Pancreas (tissue), 10 donors: ENCODE results near the gene ACSM2A. TPM values are rescaled to one million over a fixed set of nuclear protein-coding genes. Genes with fewer than 3 reads are reported as not detected.
A peak's percentile ranks its signal among the peaks of the same experiment; 100 is the strongest.
"Not testable (repeated sequence)": the region's sequence is repeated elsewhere in the genome, so short reads cannot be mapped to it uniquely, and the experiment has no call there.

Source experiments
- ATAC-seq, 4 donors: fragments of 200-7000 bp; cut with Tn5 transposase; one replicate each; pipeline versions ENCODE4 v1.8.0 to v1.9.1; 2020; ENCODE audit warnings: mild to moderate bottlenecking in 4 of 4, moderate library complexity in 4 of 4
- DNase-seq, 6 donors: peaks; one replicate each; pipeline ENCODE4 v3.0.0-alpha.2; 2020
- FAIRE-seq: peaks from 2 replicates; lab custom pipeline; 2012; peaks lifted over from hg19 to GRCh38; lab: Jason Lieb, UNC
- H3K27ac ChIP-seq, 4 donors: fragments of 200-600 bp; sonication (generic); 1 replicate in 3 of 4; 2 replicates in 1 of 4; pipeline versions ENCODE4 v1.5.0 to v1.8.0; 2020
- H3K27me3 ChIP-seq, 4 donors: fragments of 200-600 bp; one replicate each; pipeline ENCODE4 v1.8.0; 2021
- H3K36me3 ChIP-seq, 3 donors: fragments of 200-600 bp; sonication (generic) in 1 of 3; one replicate each; pipeline versions ENCODE4 v1.5.0 to v1.8.0; 2020 to 2021
- H3K4me1 ChIP-seq, 3 donors: fragments of 200-600 bp; one replicate each; pipeline ENCODE4 v1.8.0; 2021
- H3K4me3 ChIP-seq, 4 donors: fragments of 200-600 bp; sonication (generic) in 2 of 4; one replicate each; pipeline versions ENCODE4 v1.5.0 to v1.8.0; 2020 to 2021
- H3K9me3 ChIP-seq, 4 donors: fragments of 200-600 bp; one replicate each; pipeline ENCODE4 v1.8.0; 2021
- WGBS, 2 donors: extraction: QIAGEN DNeasy Blood & Tissue Kit; methylation state at CpG; one replicate each; pipeline ENCODE4 v1.1.7; 2013; 5-methylcytosine and 5-hydroxymethylcytosine counted together
- intact Hi-C, 3 donors: fragments of 100-400 bp; cut with DNase I; formaldehyde crosslinking; loops; one replicate each; pipeline versions ENCODE4 v1.11.1 to v1.14.2; 2022
- polyA plus RNA-seq, 2 donors: library from polyadenylated mRNA; stranded (reverse); fragments of 200-250 nt; gene quantifications; one replicate each; pipeline ENCODE4 v1.2.3, GENCODE V29; 2013
- total RNA-seq, 6 donors: library from RNA; stranded (reverse); fragmentation: NEBNext Ultra II Directional in 4 of 6; extraction: Animal tissue kit (Norgen Biotek cat#: 25700) in 4 of 6; gene quantifications; one replicate each; pipeline versions ENCODE4 v1.2.1 to v1.2.4, GENCODE V29; 2021 to 2023
- TF ChIP-seq, protein P1 (sequence below), 4 donors: fragments of 200-600 bp; sonication (generic) in 3 of 4; IDR thresholded peaks; one replicate each; pipeline versions ENCODE4 v1.5.0 to v1.8.0; 2021; ENCODE audit warnings: antibody characterized with exemption in 4 of 4
- donor health status: healthy with polysubstance abuse.
- donor health status: DM: no; HTN: no; CAD: no; lungs with moderate emphysema.
- donor health status: DM: no; HTN: no; CAD: no.
- donor health status: control.
- donor health status: control.
- donor health status: Bipolar disorder and iron deficiency.
- donor health status: DM: yes; HTN: yes; CAD: no.
- donor health status: DM: no; HTN: no; CAD: no.
- donor health status: DM: no; HTN: no; CAD: no.
- donor health status: DM: yes; HTN: yes; CAD: no.

The ACSM2A gene
- total and polyA plus RNA-seq, 8 donors, result 0.28 to 0.56 TPM; not detected in 6

DNA sequence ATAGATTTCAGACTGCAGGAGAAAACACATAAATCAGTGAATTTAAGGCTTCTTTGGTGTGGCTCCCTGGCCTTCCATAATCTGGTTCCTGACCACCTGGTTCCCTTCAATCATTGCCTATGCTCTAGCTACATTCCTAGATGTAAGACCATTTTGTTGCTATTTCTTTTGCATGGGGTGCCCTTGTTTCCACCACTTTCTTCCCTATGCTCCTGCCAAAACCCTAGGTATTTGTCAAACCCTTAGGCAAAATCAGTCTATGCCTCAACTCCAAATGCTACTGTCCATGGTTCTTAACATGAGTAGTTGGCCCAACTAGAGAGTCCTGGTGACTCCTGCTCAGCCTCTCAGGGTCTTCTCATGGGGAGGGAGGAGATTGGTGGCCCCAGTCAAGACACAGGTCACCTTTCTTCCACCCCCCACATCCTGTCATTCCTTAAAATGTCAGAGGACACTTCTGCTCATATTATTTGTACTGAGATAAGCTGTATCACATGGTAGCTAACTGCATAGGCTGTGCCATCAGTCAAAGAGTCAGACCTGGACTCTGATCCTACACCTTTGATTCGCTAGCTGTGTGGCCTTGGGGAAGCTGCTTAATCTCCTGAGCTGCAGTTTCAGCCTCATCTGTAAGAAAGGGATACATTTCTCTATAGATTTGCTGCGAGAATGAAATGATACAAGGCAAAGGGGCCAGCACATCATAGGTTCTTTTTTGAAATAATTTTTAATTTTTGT lies 27.0 kb upstream of the ACSM2A start:
- no peak for ATAC-seq
- H3K27me3 ChIP-seq, result no peaks in the 10 kb centered on the region
- intact Hi-C loops, result no loop called here
- no peak overlapping the region for H3K27ac ChIP-seq
- no peak for FAIRE-seq
- TF ChIP-seq, protein P1, sequence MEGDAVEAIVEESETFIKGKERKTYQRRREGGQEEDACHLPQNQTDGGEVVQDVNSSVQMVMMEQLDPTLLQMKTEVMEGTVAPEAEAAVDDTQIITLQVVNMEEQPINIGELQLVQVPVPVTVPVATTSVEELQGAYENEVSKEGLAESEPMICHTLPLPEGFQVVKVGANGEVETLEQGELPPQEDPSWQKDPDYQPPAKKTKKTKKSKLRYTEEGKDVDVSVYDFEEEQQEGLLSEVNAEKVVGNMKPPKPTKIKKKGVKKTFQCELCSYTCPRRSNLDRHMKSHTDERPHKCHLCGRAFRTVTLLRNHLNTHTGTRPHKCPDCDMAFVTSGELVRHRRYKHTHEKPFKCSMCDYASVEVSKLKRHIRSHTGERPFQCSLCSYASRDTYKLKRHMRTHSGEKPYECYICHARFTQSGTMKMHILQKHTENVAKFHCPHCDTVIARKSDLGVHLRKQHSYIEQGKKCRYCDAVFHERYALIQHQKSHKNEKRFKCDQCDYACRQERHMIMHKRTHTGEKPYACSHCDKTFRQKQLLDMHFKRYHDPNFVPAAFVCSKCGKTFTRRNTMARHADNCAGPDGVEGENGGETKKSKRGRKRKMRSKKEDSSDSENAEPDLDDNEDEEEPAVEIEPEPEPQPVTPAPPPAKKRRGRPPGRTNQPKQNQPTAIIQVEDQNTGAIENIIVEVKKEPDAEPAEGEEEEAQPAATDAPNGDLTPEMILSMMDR (IDR thresholded peaks at IDR 0.05), result no peak
- no peaks in the 10 kb centered on the region for H3K4me1 ChIP-seq
- no peaks in the 10 kb centered on the region for H3K9me3 ChIP-seq
- H3K36me3 ChIP-seq, result no peaks in the 10 kb centered on the region
- no peak for DNase-seq
- WGBS, 2 donors, result 48 to 57% methylated on average over 2 of the region's 2 CpGs
- no peak overlapping the region for H3K4me3 ChIP-seq

DNA sequence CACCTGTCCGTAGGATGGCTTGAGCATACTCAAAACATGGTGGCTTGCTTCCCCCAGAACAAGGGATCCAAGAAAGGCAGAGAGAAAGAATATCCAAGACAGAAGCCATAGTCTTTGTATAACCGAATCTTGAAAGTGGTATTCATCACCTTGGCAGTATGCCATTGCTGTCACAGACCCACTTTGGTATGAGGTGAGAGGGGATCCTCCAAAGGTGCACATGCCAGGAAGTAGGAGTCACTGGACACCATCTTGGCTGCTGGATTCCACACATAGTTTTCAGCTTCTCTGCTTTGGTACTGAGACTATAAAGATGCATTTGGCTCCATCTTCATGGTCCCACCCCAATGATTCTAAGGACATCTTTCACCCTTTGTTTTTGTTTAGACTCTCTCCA lies 23.9 kb upstream of the ACSM2A start:
- H3K36me3 ChIP-seq, H3K4me3 ChIP-seq, H3K27ac ChIP-seq, H3K27me3 ChIP-seq, FAIRE-seq, H3K4me1 ChIP-seq, DNase-seq, H3K9me3 ChIP-seq, ATAC-seq, intact Hi-C loops: not testable (repeated sequence)
- 61 to 73% methylated on average over 2 of the region's 2 CpGs for WGBS, 2 donors

DNA sequence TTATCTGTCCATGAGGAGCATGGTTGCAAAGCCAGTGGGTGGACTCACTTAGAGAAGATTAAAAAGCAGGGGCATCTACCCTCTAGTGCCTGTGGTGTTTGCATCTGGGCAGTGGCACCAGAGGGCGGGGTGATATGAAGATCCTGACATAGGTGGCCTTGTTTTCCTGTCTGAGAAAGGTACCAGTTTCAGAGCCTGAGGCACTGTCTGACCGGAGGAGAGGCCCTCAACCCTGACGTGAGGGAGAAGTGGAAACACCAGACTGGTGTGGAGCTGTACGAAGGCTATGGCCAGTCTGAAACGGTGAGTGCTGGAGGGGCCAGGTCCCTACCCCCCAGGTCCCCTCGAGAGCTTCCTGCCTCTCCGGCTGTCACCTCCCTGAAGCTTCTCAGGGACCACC lies 21.8 kb upstream of the ACSM2A start:
- H3K27ac ChIP-seq, FAIRE-seq, ATAC-seq, H3K27me3 ChIP-seq, H3K4me1 ChIP-seq, H3K4me3 ChIP-seq, DNase-seq, intact Hi-C loops, H3K36me3 ChIP-seq, H3K9me3 ChIP-seq: not testable (repeated sequence)
- WGBS, 2 donors, result 77 to 86% methylated on average over 7 of the region's 7 CpGs

DNA sequence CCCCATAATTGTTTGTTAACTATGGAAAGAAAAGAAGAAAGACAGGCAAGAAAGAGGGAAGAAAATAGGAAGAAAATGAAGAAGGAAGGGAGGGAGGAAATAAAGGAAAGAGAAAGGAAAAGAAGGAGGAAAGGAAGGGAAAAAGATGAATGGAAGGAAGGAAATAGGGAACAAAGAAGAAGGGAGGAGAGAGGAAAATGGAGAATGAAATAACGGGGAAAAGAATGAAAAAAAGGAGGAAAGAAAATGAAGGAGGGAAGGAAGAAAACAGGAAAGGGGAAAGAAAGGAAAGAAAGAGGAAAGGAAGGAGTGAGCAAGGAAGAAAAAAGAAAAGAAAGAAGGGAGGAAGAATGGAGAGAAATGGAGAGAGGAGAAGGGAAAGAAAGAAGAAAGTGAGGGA lies 20.8 kb upstream of the ACSM2A start:
- 84 to 93% methylated on average over 1 of the region's 1 CpG for WGBS, 2 donors
- DNase-seq, H3K27me3 ChIP-seq, ATAC-seq, H3K4me1 ChIP-seq, H3K9me3 ChIP-seq, H3K27ac ChIP-seq, H3K4me3 ChIP-seq, H3K36me3 ChIP-seq, intact Hi-C loops, FAIRE-seq: not testable (repeated sequence)

DNA sequence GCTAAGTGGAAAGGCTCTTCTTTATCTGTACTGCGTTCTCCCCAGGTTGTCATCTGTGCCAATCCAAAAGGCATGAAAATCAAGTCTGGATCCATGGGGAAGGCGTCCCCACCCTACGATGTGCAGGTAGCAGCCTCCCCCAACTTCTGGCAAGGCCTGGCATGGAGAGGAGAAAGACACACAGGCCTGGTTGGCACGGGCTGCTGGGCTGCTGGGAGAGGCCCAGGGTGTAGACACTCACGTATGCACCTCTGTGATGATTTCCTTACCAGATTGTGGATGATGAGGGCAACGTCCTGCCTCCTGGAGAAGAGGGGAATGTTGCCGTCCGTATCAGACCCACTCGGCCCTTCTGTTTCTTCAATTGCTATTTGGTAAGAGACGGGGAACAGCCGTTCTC lies 20.4 kb upstream of the ACSM2A start:
- Histone ChIP-seq H3K4me1 (no peaks in the 10 kb centered on the region), H3K27ac (no peak overlapping the region), H3K27me3 (no peaks in the 10 kb centered on the region), H3K36me3 (no peaks in the 10 kb centered on the region), H3K9me3 (no peaks in the 10 kb centered on the region), H3K4me3 (no peak overlapping the region)
- 76% methylated on average over 11 of the region's 11 CpGs for WGBS, 2 donors
- no peak for DNase-seq
- TF ChIP-seq, protein P1 (IDR thresholded peaks at IDR 0.05), result no peak
- intact Hi-C loops, result no loop called here
- ATAC-seq, result no peak
- no peak for FAIRE-seq

DNA sequence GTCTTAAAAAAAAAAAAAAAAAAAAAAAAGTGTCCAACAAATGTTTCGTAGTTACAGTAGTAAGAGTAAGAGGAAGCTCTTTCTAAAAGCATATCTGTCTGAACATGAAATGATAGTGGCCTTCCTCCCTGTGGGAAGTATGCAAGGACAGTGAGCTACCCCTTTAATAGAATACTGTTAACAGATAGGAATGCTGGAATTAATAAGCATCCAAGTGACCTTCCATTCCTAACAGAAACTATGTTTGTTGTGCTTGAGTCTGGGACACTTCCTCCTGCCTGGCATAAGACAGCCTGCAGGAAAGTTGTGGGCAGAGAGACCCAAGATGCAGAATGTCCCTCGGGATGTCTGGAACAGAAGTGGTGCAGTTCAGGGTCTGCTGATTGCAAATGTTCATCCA lies 12.4 kb upstream of the ACSM2A start:
- 57% methylated on average over 1 of the region's 2 CpGs for WGBS, 2 donors
- ATAC-seq, result peak in 3 of 4 donors; percentile 8 to 55 (median 29)
- H3K4me1 ChIP-seq, result peaks cover 0 to 22% (median 13%) of the 10 kb centered on the region in 3 donors
- H3K36me3 ChIP-seq, DNase-seq, H3K9me3 ChIP-seq, FAIRE-seq, H3K4me3 ChIP-seq, intact Hi-C loops, H3K27me3 ChIP-seq: not testable (repeated sequence)
- peak overlapping the region in 1 of 4 donors; percentile 60 for H3K27ac ChIP-seq

DNA sequence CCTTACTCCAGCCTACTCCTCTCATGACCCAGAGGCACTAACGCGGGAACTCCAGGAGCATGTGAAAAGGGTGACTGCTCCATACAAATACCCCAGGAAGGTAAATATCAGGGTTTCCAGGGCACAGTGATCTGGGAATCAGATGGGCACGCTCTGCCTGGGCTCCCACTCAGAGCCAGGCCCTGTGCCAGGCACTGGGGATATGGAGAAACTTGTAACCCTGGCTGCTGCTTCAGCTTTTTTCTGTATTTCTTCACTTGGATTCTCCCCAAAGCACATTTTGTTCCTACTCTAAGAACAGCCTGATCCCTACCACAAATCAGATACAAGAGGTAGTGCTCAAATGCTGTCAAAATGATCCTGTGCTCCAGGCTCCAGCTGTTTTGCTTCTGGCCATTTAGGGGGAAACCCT lies 11.5 kb upstream of the ACSM2A start:
- H3K4me3 ChIP-seq, H3K36me3 ChIP-seq, H3K27me3 ChIP-seq, intact Hi-C loops, FAIRE-seq, H3K9me3 ChIP-seq: not testable (repeated sequence)
- peak overlapping the region; percentile 1 to 60 (median 48) for H3K27ac ChIP-seq
- WGBS, 2 donors, result 7 to 18% methylated on average over 3 of the region's 3 CpGs
- H3K4me1 ChIP-seq, result peaks cover 0 to 22% (median 13%) of the 10 kb centered on the region in 3 donors
- ATAC-seq (peak; percentile 85 to 95 (median 88)), DNase-seq (peak in 4 of 6 donors; percentile 57 to 73 (median 68))

DNA sequence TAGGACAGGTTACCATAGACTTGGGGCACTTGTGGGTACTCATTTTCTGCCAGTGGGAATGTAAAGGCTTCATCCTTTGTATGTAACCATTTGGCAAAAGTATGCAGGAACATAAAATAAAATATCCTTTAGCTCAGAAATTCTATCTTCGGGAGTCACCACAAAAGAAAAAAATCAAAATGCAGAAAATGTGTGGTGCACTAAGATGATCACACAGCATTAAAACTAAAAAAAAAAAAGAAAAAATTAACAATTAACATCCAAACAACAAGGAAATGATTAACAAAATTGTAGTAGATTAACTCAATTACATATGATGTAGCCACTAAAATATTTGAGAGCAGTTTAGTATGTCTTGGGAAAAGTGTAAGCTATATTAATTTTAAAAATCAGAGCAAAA lies 10.6 kb upstream of the ACSM2A start:
- H3K36me3 ChIP-seq, DNase-seq, intact Hi-C loops, H3K9me3 ChIP-seq, H3K4me3 ChIP-seq, H3K27me3 ChIP-seq, FAIRE-seq: not testable (repeated sequence)
- 60 to 81% methylated on average over 1 of the region's 1 CpG for WGBS, 2 donors
- Histone ChIP-seq H3K4me1 (peaks cover 0 to 22% (median 13%) of the 10 kb centered on the region in 3 donors), H3K27ac (peak overlapping the region; percentile 17 to 57 (median 44))
- peak in 2 of 4 donors; percentile 7 to 16 for ATAC-seq
